WTC11 (cell line): Measurements from ENCODE around the gene AADACL2. TPM values are rescaled to one million over a fixed set of nuclear protein-coding genes. Genes with fewer than 3 reads are reported as not detected.

ENCODE experiments used
- NFYB ChIP-seq: sonication (generic); formaldehyde crosslinking; conservative IDR thresholded peaks from 2 replicates; pipeline ENCODE4 v1.8.0; 2022; ENCODE audit warnings: low read depth, missing genetic modification reagents
- total RNA-seq: library from RNA; stranded (reverse); gene quantifications from 3 replicates; pipeline ENCODE4 v1.2.3, GENCODE V29; 2021
- TF ChIP-seq, protein P1 (sequence below): sonication (generic); formaldehyde crosslinking; IDR thresholded peaks from 2 replicates; pipeline ENCODE4 v1.8.1; 2023; ENCODE audit warnings: mild to moderate bottlenecking, missing genetic modification reagents, borderline replicate concordance

Gene AADACL2
- total RNA-seq, 1 experiment from 2014 or later, result not detected

DNA sequence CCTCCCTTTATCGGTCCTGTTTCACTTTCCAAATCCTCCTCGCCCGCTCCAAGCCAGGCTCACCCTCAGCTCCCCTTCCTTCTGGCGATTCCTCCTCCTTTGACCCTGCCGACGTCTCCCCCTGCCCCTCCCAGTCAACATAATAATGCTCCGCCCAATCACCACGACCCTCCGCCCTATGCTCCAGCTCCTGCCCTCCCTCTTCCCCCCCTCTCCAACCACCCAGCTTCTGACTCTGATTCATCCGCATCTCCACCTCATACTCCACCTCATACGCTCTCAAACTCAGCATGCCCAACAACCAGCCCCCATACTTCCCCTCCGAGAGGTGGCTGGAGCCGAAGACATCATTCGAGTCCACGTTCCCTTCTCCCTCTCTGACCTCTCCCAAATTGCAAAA is 73.1 kb downstream of the AADACL2 start (continued):
- no peak for TF ChIP-seq NFYB (CRISPR knock-in tag)
- TF ChIP-seq, protein P1, sequence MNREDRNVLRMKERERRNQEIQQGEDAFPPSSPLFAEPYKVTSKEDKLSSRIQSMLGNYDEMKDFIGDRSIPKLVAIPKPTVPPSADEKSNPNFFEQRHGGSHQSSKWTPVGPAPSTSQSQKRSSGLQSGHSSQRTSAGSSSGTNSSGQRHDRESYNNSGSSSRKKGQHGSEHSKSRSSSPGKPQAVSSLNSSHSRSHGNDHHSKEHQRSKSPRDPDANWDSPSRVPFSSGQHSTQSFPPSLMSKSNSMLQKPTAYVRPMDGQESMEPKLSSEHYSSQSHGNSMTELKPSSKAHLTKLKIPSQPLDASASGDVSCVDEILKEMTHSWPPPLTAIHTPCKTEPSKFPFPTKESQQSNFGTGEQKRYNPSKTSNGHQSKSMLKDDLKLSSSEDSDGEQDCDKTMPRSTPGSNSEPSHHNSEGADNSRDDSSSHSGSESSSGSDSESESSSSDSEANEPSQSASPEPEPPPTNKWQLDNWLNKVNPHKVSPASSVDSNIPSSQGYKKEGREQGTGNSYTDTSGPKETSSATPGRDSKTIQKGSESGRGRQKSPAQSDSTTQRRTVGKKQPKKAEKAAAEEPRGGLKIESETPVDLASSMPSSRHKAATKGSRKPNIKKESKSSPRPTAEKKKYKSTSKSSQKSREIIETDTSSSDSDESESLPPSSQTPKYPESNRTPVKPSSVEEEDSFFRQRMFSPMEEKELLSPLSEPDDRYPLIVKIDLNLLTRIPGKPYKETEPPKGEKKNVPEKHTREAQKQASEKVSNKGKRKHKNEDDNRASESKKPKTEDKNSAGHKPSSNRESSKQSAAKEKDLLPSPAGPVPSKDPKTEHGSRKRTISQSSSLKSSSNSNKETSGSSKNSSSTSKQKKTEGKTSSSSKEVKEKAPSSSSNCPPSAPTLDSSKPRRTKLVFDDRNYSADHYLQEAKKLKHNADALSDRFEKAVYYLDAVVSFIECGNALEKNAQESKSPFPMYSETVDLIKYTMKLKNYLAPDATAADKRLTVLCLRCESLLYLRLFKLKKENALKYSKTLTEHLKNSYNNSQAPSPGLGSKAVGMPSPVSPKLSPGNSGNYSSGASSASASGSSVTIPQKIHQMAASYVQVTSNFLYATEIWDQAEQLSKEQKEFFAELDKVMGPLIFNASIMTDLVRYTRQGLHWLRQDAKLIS, result no peak

Other genes with a start within 250 kb of the AADACL2 start
- 0.11 to 0.32 TPM in 2 of 3 replicates, not detected in the other for gene AADAC, start 80.2 kb downstream of the AADACL2 start, total RNA-seq
- gene SUCNR1, start 139.7 kb downstream of the AADACL2 start, total RNA-seq, result not detected in 3 replicates